Measurements from ENCODE around the gene COG2. TPM values are rescaled to one million over a fixed set of nuclear protein-coding genes. Genes with fewer than 3 reads are reported as not detected.

COG2 gene
- total and polyA plus RNA-seq, 2 of the 8 experiments (the other 6 are each of a cell fraction or from before 2014, with no cell fraction given), result 10.3 to 36.7 TPM

DNA sequence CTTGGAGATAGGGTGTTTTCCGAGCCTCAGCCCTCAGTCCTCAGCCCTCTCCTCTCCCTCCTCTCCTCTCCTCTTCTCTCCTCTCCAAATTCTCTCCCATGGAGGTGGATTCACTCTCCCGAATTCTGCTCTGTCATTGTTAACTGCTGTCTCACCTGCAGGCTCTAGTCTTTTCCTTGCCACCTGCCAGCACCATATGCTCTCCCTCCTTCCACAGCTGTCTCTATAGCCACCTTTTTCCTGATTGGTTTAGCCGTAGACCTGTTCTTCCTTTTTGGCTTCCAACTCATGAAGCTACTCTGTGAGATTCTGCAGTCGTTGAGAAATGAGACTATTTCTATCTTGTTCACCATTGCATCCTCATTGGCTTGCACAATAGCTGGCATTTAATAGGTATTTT is 19.7 kb downstream of the COG2 start:
- H2BK12ac ChIP-seq (ENCODE audit: low read depth, low read length), result no peak overlapping the region
- H3K36me3 ChIP-seq (ENCODE audit: control insufficient read depth in 2 of 4, insufficient read depth in 4 of 4, low read length in 3 of 4), result peaks cover 5 to 56% (median 24%) of the 10 kb centered on the region in 4 experiments; a peak in 7 of 8 replicates
- POLR2A ChIA-PET (ENCODE audit: partially characterized antibody), result no interaction called here
- no peak overlapping the region for H4K8ac ChIP-seq (ENCODE audit: extremely low read depth, insufficient read depth, low read length)
- H4K20me1 ChIP-seq (replicated peaks in 1 of 2; ENCODE audit: control insufficient read depth in 1 of 2, insufficient read depth in 2 of 2, low read length in 2 of 2), result peaks cover 2 to 4% of the 10 kb centered on the region in 2 experiments
- H2BK5ac ChIP-seq (ENCODE audit: low read depth, low read length), result no peak overlapping the region
- no peak overlapping the region for H3K14ac ChIP-seq (ENCODE audit: insufficient read length)
- H2BK15ac ChIP-seq (ENCODE audit: low read length), result no peak overlapping the region
- H4K5ac ChIP-seq (ENCODE audit: insufficient read length, low read depth, low read length), result no peak overlapping the region
- no peak overlapping the region for H3K27ac ChIP-seq (ENCODE audit: low read depth, low read length)
- H3K27me3 ChIP-seq (replicated peaks in 1 of 4; ENCODE audit: control insufficient read depth in 3 of 4, extremely low read depth in 1 of 4, insufficient read depth in 3 of 4, low read length in 3 of 4), result no peaks in the 10 kb centered on the region
- no peak overlapping the region for H3K4ac ChIP-seq (replicated peaks; ENCODE audit: insufficient read length, low read depth, low read length)
- H3K4me2 ChIP-seq (ENCODE audit: insufficient read depth in 1 of 2, low read depth in 2 of 2, low read length in 2 of 2), result no peak overlapping the region
- WGBS, 2 experiments (ENCODE audit: extremely low coverage in 1 of 2, insufficient coverage in 1 of 2, insufficient read length in 1 of 2, insufficient replicate concordance in 2 of 2, low coverage in 1 of 2, low lambda C conversion rate in 2 of 2, missing lambda C conversion rate in 1 of 2), result 86% methylated on average over 4 of the region's 4 CpGs; no CpG with 5 or more reads in 1 of the 2 experiments
- CTCF ChIA-PET (ENCODE audit: partially characterized antibody), result interaction anchor here (1.1 kb wide), 1 partner anchor 19 kb away, joined by 3 read pairs; no protein-coding TSS in a partner anchor
- peaks cover 0 to 16% of the 10 kb centered on the region in 2 experiments; a peak in 2 of 4 replicates for H3K79me2 ChIP-seq (ENCODE audit: control insufficient read depth in 1 of 2, insufficient read depth in 2 of 2, low read length in 2 of 2)
- H3K4me1 ChIP-seq (replicated peaks in 1 of 4; ENCODE audit: control insufficient read depth in 3 of 4, insufficient read depth in 4 of 4, low read length in 3 of 4), result no peaks in the 10 kb centered on the region
- no peak overlapping the region for H3K4me3 ChIP-seq (ENCODE audit: extremely low read depth in 1 of 4, insufficient read depth in 2 of 4, low read depth in 3 of 4, low read length in 4 of 4)
- no peak overlapping the region for H3K9ac ChIP-seq (replicated peaks in 1 of 4; ENCODE audit: extremely low read depth in 1 of 4, low read depth in 3 of 4, low read length in 3 of 4)
- no peak overlapping the region for H2BK20ac ChIP-seq (ENCODE audit: low read length)
- no peaks in the 10 kb centered on the region for H3K9me3 ChIP-seq (ENCODE audit: insufficient read depth in 2 of 2, low read depth in 1 of 2, low read length in 1 of 2)
- FAIRE-seq, result no peak
- no peak overlapping the region for H2AFZ ChIP-seq (ENCODE audit: low read length)
- H2BK120ac ChIP-seq (replicated peaks; ENCODE audit: low read depth, low read length), result no peak overlapping the region
- no peaks in the 10 kb centered on the region for H3K23me2 ChIP-seq (ENCODE audit: low read depth, low read length)
- no peak overlapping the region for H4K91ac ChIP-seq (replicated peaks; ENCODE audit: insufficient read length, low read length)
- no peak overlapping the region for H3K56ac ChIP-seq (replicated peaks; ENCODE audit: insufficient read length, low read depth, low read length)
- H3K18ac ChIP-seq (ENCODE audit: extremely low read depth, low read length), result no peak overlapping the region
- no peak overlapping the region for H2AK5ac ChIP-seq (ENCODE audit: low read depth, low read length)
- H3K79me1 ChIP-seq (ENCODE audit: low read depth, low read length), result no peaks in the 10 kb centered on the region
- H3K23ac ChIP-seq (ENCODE audit: insufficient read length), result no peak overlapping the region
- no peak for DNase-seq (ENCODE audit: low read depth in 1 of 2, low spot score in 2 of 2)
- TF ChIP-seq CEBPB (IDR thresholded peaks at IDR 0.05; ENCODE audit: low read depth, low read length) (no peak), CHD2 (IDR thresholded peaks at IDR 0.05; ENCODE audit: low read length) (no peak), MAX (IDR thresholded peaks at IDR 0.05) (no peak), SIN3A (conservative IDR thresholded peaks at IDR 0.05 in 1 of 2, IDR thresholded peaks at IDR 0.05 in 1 of 2; ENCODE audit: low read depth in 1 of 2, low read length in 2 of 2) (no peak), POLR2AphosphoS5 (IDR thresholded peaks at IDR 0.05; ENCODE audit: low read depth, low read length) (no peak), EGR1 (IDR thresholded peaks at IDR 0.05; ENCODE audit: borderline replicate concordance, low read depth, low read length) (no peak), CBX8 (IDR thresholded peaks at IDR 0.05; ENCODE audit: borderline replicate concordance, low read depth, low read length) (no peak), PHF8 (conservative IDR thresholded peaks at IDR 0.05; ENCODE audit: low read depth, low read length) (no peak), E2F6 (IDR thresholded peaks at IDR 0.05) (no peak), SRF (IDR thresholded peaks at IDR 0.05; ENCODE audit: low read depth, low read length) (no peak), BRCA1 (IDR thresholded peaks at IDR 0.05; ENCODE audit: low read depth, low read length) (no peak), SP4 (IDR thresholded peaks at IDR 0.05; ENCODE audit: low read length) (no peak), HDAC6 (IDR thresholded peaks at IDR 0.05; ENCODE audit: low read depth, low read length) (no peak), ASH2L (IDR thresholded peaks at IDR 0.05; ENCODE audit: low read length) (no peak), CBX5 (IDR thresholded peaks at IDR 0.05; ENCODE audit: low read depth, low read length) (no peak)

Data from H1 (cell line).